GM23338 (cell line): Measurements from ENCODE around the gene KRT7. TPM values are rescaled to one million over a fixed set of nuclear protein-coding genes. Genes with fewer than 3 reads are reported as not detected.

Experiments used
- ATAC-seq: fragments of 200-7000 bp; cut with Tn5 transposase; 3 replicates; pipeline ENCODE4 v1.9.1; 2020
- DNase-seq: peaks from one replicate; pipeline ENCODE4 v3.0.0-alpha.2; 2015; ENCODE audit warnings: low spot score
- H2AFZ ChIP-seq: fragments of 200-600 bp; sonication (generic); 2 replicates; pipeline ENCODE4 v1.8.0; 2016; ENCODE audit warnings: antibody characterized with exemption, mild to moderate bottlenecking, moderate library complexity
- H3F3A ChIP-seq: fragments of 200-600 bp; sonication (generic); replicated peaks from 2 replicates; pipeline ENCODE4 v1.8.0; 2017; ENCODE audit warnings: antibody characterized with exemption, mixed run types, low read depth
- H3K27ac ChIP-seq: fragments of 200-600 bp; sonication (generic); 2 replicates; pipeline ENCODE4 v1.6.1; 2016; ENCODE audit warnings: low read depth
- H3K27me3 ChIP-seq: fragments of 200-600 bp; sonication (generic); 2 replicates; pipeline ENCODE4 v1.8.0; 2016; ENCODE audit warnings: mild to moderate bottlenecking, mixed run types, moderate library complexity; ENCODE audit not compliant: insufficient read depth
- H3K36me3 ChIP-seq: fragments of 200-600 bp; sonication (generic); 2 replicates; pipeline ENCODE4 v1.8.0; 2016; ENCODE audit warnings: mild to moderate bottlenecking; ENCODE audit not compliant: insufficient read depth
- H3K4me1 ChIP-seq: fragments of 200-600 bp; sonication (generic); 2 replicates; pipeline ENCODE4 v1.8.0; 2016; ENCODE audit warnings: mild to moderate bottlenecking, moderate library complexity; ENCODE audit not compliant: insufficient read depth
- H3K4me2 ChIP-seq: fragments of 200-600 bp; sonication (generic); 2 replicates; pipeline ENCODE4 v1.7.1; 2017; ENCODE audit warnings: mixed run types
- H3K4me3 ChIP-seq: fragments of 200-600 bp; sonication (generic); 2 replicates; pipeline ENCODE4 v1.6.1; 2016; ENCODE audit warnings: mixed run types
- H3K79me2 ChIP-seq: fragments of 200-600 bp; sonication (generic); replicated peaks from 2 replicates; pipeline ENCODE4 v1.8.0; 2017; ENCODE audit warnings: mild to moderate bottlenecking; ENCODE audit not compliant: insufficient read depth
- H3K9me2 ChIP-seq: fragments of 200-600 bp; sonication (generic); 2 replicates; pipeline ENCODE4 v1.8.0; 2017; ENCODE audit not compliant: insufficient read depth
- H4K20me1 ChIP-seq: fragments of 200-600 bp; sonication (generic); replicated peaks from 2 replicates; pipeline ENCODE4 v1.8.0; 2017; ENCODE audit warnings: mild to moderate bottlenecking; ENCODE audit not compliant: insufficient read depth
- H3K27ac Mint-ChIP-seq: 2 replicates; pipeline ENCODE4 v1.8.0; 2020; ENCODE audit warnings: inconsistent platforms, mild to moderate bottlenecking, moderate library complexity, mixed read lengths
- H3K27me3 Mint-ChIP-seq: 3 replicates; pipeline ENCODE4 v1.8.0; 2022; ENCODE audit warnings: low read depth, mild to moderate bottlenecking, moderate library complexity, mixed read lengths, inconsistent platforms; ENCODE audit not compliant: insufficient read depth, poor library complexity
- H3K36me3 Mint-ChIP-seq: 3 replicates; pipeline ENCODE4 v1.8.0; 2021; ENCODE audit warnings: low read depth, mild to moderate bottlenecking, inconsistent platforms, moderate library complexity, mixed read lengths
- H3K4me1 Mint-ChIP-seq: 3 replicates; pipeline ENCODE4 v1.8.0; 2020; ENCODE audit warnings: mild to moderate bottlenecking, inconsistent platforms, mixed read lengths
- H3K4me3 Mint-ChIP-seq: 3 replicates; pipeline ENCODE4 v1.8.0; 2021; ENCODE audit warnings: moderate library complexity, mild to moderate bottlenecking, inconsistent platforms, mixed read lengths
- H3K9me3 Mint-ChIP-seq: 3 replicates; pipeline ENCODE4 v1.8.0; 2020; ENCODE audit warnings: moderate library complexity, mild to moderate bottlenecking, inconsistent platforms, mixed read lengths
- JUNB ChIP-seq: IDR thresholded peaks from one replicate; pipeline ENCODE4 v1.6.1; 2016; ENCODE audit warnings: antibody characterized with exemption; ENCODE audit not compliant: unreplicated experiment
- ZNF114 ChIP-seq: fragments of 250-450 bp; sonication (Bioruptor Pico); IDR thresholded peaks from 2 replicates; pipeline ENCODE4 v1.5.0; 2020; ENCODE audit warnings: mild to moderate bottlenecking, moderate library complexity
- ZNF331 ChIP-seq: fragments of 250-450 bp; sonication (Bioruptor Pico); IDR thresholded peaks from 2 replicates; pipeline ENCODE4 v1.5.0; 2020; ENCODE audit warnings: low read depth, mild to moderate bottlenecking, moderate library complexity
- polyA plus RNA-seq: library from polyadenylated mRNA; unstranded; fragments of >200 nt; fragmentation: Nextera tagmentation; extraction: Ambion mirVana; gene quantifications from 2 replicates; pipeline ENCODE4 v1.2.1, GENCODE V29; 2016
- total RNA-seq: library from RNA; depleted of rRNA; stranded (reverse); fragments of >200 nt; shearing (Covaris generic); gene quantifications from 2 replicates; pipeline ENCODE4 v1.2.3, GENCODE V29; 2014
- TF ChIP-seq, protein P1 (sequence below): IDR thresholded peaks from 2 replicates; pipeline ENCODE4 v1.6.1; 2016; ENCODE audit warnings: antibody characterized with exemption
- TF ChIP-seq, protein P2 (sequence below): IDR thresholded peaks from one replicate; pipeline ENCODE4 v1.6.1; 2018; ENCODE audit warnings: antibody characterized with exemption; ENCODE audit not compliant: unreplicated experiment

Gene KRT7
- total and polyA plus RNA-seq, 2 experiments from 2014 or later: 6.5 to 9.4 TPM

DNA sequence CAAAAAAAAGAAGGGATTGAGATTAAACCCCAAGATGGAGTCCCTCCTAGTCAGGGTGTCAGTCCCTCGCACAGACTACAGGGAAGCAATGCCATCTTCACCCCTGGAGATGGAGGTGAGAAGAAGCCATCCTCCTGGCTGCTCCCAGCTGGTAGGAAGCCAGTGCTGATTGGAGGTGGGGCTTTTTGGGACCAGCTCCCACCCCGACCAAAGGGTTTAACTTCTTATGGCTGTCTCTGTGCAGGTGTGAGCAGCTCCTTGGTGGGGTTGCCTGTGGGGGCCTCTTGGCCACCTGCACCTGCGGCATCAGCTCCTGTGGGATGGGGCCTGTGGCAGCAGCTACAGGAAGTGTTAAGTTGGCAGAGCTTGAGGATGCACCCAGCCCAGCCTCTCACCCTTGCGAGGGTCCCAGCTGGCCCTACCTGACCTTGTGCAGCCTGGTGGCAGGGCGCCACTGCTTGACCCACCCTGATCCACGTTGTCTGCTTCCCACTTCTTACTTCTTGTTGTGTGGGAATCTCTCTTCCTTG, 37.6 kb downstream of the KRT7 start:
- Histone ChIP-seq H3K4me1 (no peaks in the 10 kb centered on the region), H4K20me1 (no peaks in the 10 kb centered on the region), H3F3A (no peaks in the 10 kb centered on the region), H3K27me3 (no peaks in the 10 kb centered on the region), H3K27ac (no peak overlapping the region), H3K4me2 (no peak overlapping the region), H3K4me3 (no peak overlapping the region), H3K36me3 (no peaks in the 10 kb centered on the region), H3K9me2 (peaks cover 9% of the 10 kb centered on the region; the same call in 1 of the 2 replicates), H2AFZ (no peak overlapping the region), H3K79me2 (no peaks in the 10 kb centered on the region)
- Mint-ChIP-seq H3K27ac (no peak overlapping the region), H3K36me3 (no peaks in the 10 kb centered on the region), H3K4me1 (no peaks in the 10 kb centered on the region), H3K9me3 (no peaks in the 10 kb centered on the region), H3K4me3 (no peak overlapping the region), H3K27me3 (peaks cover 2% of the 10 kb centered on the region)
- DNase-seq (no peak), ATAC-seq (no peak)
- TF ChIP-seq, protein P1, sequence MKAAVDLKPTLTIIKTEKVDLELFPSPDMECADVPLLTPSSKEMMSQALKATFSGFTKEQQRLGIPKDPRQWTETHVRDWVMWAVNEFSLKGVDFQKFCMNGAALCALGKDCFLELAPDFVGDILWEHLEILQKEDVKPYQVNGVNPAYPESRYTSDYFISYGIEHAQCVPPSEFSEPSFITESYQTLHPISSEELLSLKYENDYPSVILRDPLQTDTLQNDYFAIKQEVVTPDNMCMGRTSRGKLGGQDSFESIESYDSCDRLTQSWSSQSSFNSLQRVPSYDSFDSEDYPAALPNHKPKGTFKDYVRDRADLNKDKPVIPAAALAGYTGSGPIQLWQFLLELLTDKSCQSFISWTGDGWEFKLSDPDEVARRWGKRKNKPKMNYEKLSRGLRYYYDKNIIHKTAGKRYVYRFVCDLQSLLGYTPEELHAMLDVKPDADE: no peak
- TF ChIP-seq ZNF331: no peak

DNA sequence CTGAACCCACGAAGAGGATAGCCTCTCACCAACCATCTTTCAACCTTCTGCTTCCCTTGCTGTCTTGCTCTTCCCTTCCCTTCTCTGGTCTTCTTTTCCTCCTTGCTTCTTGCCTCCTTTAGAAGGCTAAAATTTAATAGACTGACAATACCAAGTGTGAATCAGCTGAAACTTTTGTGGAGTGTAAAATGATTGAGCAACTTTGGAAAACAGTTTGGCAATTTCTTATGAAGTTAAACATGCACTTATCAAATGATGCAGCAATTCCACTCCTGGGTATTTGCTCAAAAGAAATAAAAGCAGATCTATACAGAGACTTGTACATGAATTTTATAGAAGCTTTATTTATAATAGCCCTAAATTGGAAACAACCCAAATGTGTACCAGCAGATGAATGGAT, 38.1 kb downstream of the KRT7 start:
- Histone ChIP-seq H3F3A (no peaks in the 10 kb centered on the region), H4K20me1 (no peaks in the 10 kb centered on the region), H3K4me2 (no peak overlapping the region), H3K4me1 (no peaks in the 10 kb centered on the region), H3K79me2 (no peaks in the 10 kb centered on the region), H3K9me2 (peaks cover 9% of the 10 kb centered on the region; the same call in 1 of the 2 replicates), H2AFZ (no peak overlapping the region), H3K4me3 (no peak overlapping the region), H3K27me3 (no peaks in the 10 kb centered on the region), H3K27ac (no peak overlapping the region), H3K36me3 (no peaks in the 10 kb centered on the region)
- Mint-ChIP-seq H3K36me3 (no peaks in the 10 kb centered on the region), H3K4me3 (no peak overlapping the region), H3K27me3 (peaks cover 2% of the 10 kb centered on the region), H3K4me1 (no peaks in the 10 kb centered on the region), H3K27ac (no peak overlapping the region), H3K9me3 (no peaks in the 10 kb centered on the region)
- TF ChIP-seq JUNB: no peak
- TF ChIP-seq, protein P2, sequence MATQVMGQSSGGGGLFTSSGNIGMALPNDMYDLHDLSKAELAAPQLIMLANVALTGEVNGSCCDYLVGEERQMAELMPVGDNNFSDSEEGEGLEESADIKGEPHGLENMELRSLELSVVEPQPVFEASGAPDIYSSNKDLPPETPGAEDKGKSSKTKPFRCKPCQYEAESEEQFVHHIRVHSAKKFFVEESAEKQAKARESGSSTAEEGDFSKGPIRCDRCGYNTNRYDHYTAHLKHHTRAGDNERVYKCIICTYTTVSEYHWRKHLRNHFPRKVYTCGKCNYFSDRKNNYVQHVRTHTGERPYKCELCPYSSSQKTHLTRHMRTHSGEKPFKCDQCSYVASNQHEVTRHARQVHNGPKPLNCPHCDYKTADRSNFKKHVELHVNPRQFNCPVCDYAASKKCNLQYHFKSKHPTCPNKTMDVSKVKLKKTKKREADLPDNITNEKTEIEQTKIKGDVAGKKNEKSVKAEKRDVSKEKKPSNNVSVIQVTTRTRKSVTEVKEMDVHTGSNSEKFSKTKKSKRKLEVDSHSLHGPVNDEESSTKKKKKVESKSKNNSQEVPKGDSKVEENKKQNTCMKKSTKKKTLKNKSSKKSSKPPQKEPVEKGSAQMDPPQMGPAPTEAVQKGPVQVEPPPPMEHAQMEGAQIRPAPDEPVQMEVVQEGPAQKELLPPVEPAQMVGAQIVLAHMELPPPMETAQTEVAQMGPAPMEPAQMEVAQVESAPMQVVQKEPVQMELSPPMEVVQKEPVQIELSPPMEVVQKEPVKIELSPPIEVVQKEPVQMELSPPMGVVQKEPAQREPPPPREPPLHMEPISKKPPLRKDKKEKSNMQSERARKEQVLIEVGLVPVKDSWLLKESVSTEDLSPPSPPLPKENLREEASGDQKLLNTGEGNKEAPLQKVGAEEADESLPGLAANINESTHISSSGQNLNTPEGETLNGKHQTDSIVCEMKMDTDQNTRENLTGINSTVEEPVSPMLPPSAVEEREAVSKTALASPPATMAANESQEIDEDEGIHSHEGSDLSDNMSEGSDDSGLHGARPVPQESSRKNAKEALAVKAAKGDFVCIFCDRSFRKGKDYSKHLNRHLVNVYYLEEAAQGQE: no peak
- TF ChIP-seq ZNF114 (CRISPR knock-in tag): no peak
- no peak for ATAC-seq
- no peak for DNase-seq
